PC-9 (cell line): Measurements from ENCODE around the gene NR5A1.

Experiments used
- EZH2 ChIP-seq: fragments of 200-600 bp; sonication (generic); IDR thresholded peaks from 2 replicates; pipeline ENCODE4 v1.8.0; 2017; ENCODE audit warnings: antibody characterized with exemption, low read depth
- TF ChIP-seq, protein P1 (sequence below): fragments of 200-600 bp; sonication (generic); conservative IDR thresholded peaks from 2 replicates; pipeline ENCODE4 v1.6.1; 2017; ENCODE audit warnings: mixed run types, antibody characterized with exemption, mild to moderate bottlenecking, moderate library complexity

DNA sequence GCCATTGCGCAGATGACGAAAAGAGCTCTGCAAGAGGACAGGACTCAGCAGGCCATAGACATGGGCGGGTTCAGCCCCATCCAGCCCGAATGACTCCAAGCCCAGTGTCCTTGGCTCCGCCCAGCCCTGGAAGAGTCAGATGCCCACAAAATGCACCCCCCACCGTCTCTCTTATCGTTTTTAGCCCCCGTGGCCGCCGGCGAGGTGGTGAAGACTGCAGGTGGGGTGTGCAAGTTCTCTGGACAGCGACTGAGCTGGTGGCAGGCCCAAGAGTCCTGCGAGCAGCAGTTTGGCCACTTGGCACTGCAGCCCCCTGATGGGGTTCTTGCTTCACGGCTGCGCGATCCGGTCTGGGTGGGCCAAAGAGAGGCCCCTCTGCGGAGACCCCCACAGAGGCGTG, 54.9 kb downstream of the NR5A1 start:
- TF ChIP-seq, protein P1, sequence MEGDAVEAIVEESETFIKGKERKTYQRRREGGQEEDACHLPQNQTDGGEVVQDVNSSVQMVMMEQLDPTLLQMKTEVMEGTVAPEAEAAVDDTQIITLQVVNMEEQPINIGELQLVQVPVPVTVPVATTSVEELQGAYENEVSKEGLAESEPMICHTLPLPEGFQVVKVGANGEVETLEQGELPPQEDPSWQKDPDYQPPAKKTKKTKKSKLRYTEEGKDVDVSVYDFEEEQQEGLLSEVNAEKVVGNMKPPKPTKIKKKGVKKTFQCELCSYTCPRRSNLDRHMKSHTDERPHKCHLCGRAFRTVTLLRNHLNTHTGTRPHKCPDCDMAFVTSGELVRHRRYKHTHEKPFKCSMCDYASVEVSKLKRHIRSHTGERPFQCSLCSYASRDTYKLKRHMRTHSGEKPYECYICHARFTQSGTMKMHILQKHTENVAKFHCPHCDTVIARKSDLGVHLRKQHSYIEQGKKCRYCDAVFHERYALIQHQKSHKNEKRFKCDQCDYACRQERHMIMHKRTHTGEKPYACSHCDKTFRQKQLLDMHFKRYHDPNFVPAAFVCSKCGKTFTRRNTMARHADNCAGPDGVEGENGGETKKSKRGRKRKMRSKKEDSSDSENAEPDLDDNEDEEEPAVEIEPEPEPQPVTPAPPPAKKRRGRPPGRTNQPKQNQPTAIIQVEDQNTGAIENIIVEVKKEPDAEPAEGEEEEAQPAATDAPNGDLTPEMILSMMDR, result no peak
- no peak for TF ChIP-seq EZH2
